H9 (cell line): ENCODE data around the gene MLST8. TPM values are rescaled to one million over a fixed set of nuclear protein-coding genes. Genes with fewer than 3 reads are reported as not detected.

ENCODE experiments used
- DNase-seq: peaks from one replicate; pipeline ENCODE4 v3.0.0-alpha.2; 2017
- H2AFZ ChIP-seq: one replicate; pipeline ENCODE4 v1.6.1; 2013; ENCODE audit warnings: mild to moderate bottlenecking, low read length, control low read depth, moderate library complexity
- H2AK5ac ChIP-seq: 2 replicates; pipeline ENCODE4 v1.6.1; 2013; ENCODE audit warnings: low read length, control low read depth, mixed read lengths; ENCODE audit not compliant: insufficient read length
- H2BK120ac ChIP-seq: one replicate; pipeline ENCODE4 v1.6.1; 2013; ENCODE audit warnings: low read depth, mild to moderate bottlenecking, low read length, control low read depth, inconsistent platforms; ENCODE audit not compliant: poor library complexity, severe bottlenecking
- H2BK12ac ChIP-seq: 2 replicates; pipeline ENCODE4 v1.6.1; 2013; ENCODE audit warnings: low read length, control low read depth, mixed read lengths, low read depth; ENCODE audit not compliant: insufficient read length
- H2BK15ac ChIP-seq: 2 replicates; pipeline ENCODE4 v1.6.1; 2013; ENCODE audit warnings: low read depth, low read length, control low read depth
- H2BK20ac ChIP-seq: one replicate; pipeline ENCODE4 v1.6.1; 2013; ENCODE audit warnings: low read depth, mild to moderate bottlenecking, low read length, control low read depth, inconsistent platforms; ENCODE audit not compliant: poor library complexity, severe bottlenecking
- H2BK5ac ChIP-seq: 2 replicates; pipeline ENCODE4 v1.6.1; 2013; ENCODE audit warnings: low read length, control low read depth, mixed read lengths; ENCODE audit not compliant: insufficient read length
- H3K14ac ChIP-seq: 2 replicates; pipeline ENCODE4 v1.6.1; 2013; ENCODE audit warnings: low read length, control low read depth; ENCODE audit not compliant: insufficient read depth
- H3K18ac ChIP-seq: 2 replicates; pipeline ENCODE4 v1.6.1; 2013; ENCODE audit warnings: low read depth, mild to moderate bottlenecking, mixed read lengths, low read length, control low read depth; ENCODE audit not compliant: insufficient read length
- H3K23ac ChIP-seq: 2 replicates; pipeline ENCODE4 v1.6.1; 2013; ENCODE audit warnings: low read length, control low read depth, mixed read lengths, low read depth; ENCODE audit not compliant: insufficient read length
- H3K23me2 ChIP-seq: 2 replicates; pipeline ENCODE4 v1.6.1; 2013; ENCODE audit warnings: low read depth, mild to moderate bottlenecking, mixed read lengths, low read length, control low read depth; ENCODE audit not compliant: insufficient read length, poor library complexity, severe bottlenecking
- H3K27ac ChIP-seq: 2 replicates; pipeline ENCODE4 v1.5.1; 2013; ENCODE audit warnings: low read length, control low read depth, mixed read lengths, low read depth; ENCODE audit not compliant: insufficient read length
- H3K27me3 ChIP-seq: 2 replicates; pipeline ENCODE4 v1.6.1; 2013; ENCODE audit warnings: low read length, control low read depth, inconsistent platforms; ENCODE audit not compliant: insufficient read depth
- H3K4ac ChIP-seq: 2 replicates; pipeline ENCODE4 v1.6.1; 2013; ENCODE audit warnings: low read depth, mild to moderate bottlenecking, control low read depth, inconsistent platforms, low read length, moderate library complexity
- H3K4me1 ChIP-seq: 2 replicates; pipeline ENCODE4 v1.6.1; 2013; ENCODE audit warnings: low read length, control low read depth, inconsistent platforms; ENCODE audit not compliant: insufficient read depth
- H3K4me2 ChIP-seq: 2 replicates; pipeline ENCODE4 v1.6.1; 2013; ENCODE audit warnings: low read length, control low read depth, mixed read lengths; ENCODE audit not compliant: insufficient read length, insufficient read depth
- H3K56ac ChIP-seq: 2 replicates; pipeline ENCODE4 v1.6.1; 2013; ENCODE audit warnings: low read depth, mild to moderate bottlenecking, mixed read lengths, low read length, control low read depth; ENCODE audit not compliant: insufficient read length
- H3K79me1 ChIP-seq: 2 replicates; pipeline ENCODE4 v1.6.1; 2013; ENCODE audit warnings: low read depth, mild to moderate bottlenecking, moderate library complexity, low read length, control low read depth, inconsistent platforms; ENCODE audit not compliant: insufficient read depth, poor library complexity, severe bottlenecking
- H3K79me2 ChIP-seq: 2 replicates; pipeline ENCODE4 v1.6.1; 2013; ENCODE audit warnings: low read length, control low read depth, inconsistent platforms; ENCODE audit not compliant: insufficient read depth
- H3K9ac ChIP-seq: 2 replicates; pipeline ENCODE4 v1.6.1; 2013; ENCODE audit warnings: low read length, control low read depth, mixed read lengths; ENCODE audit not compliant: insufficient read length; ENCODE audit errors: extremely low read depth
- H3K9me3 ChIP-seq: one replicate; pipeline ENCODE4 v1.6.1; 2013; ENCODE audit warnings: low read depth, low read length, inconsistent platforms; ENCODE audit not compliant: control insufficient read depth
- H3T11ph ChIP-seq: one replicate; pipeline ENCODE4 v1.6.1; 2013; ENCODE audit warnings: mild to moderate bottlenecking, low read length, control low read depth, inconsistent platforms
- H4K20me1 ChIP-seq: one replicate; pipeline ENCODE4 v1.6.1; 2013; ENCODE audit not compliant: control insufficient read depth, insufficient read length, insufficient read depth
- H4K5ac ChIP-seq: 2 replicates; pipeline ENCODE4 v1.6.1; 2013; ENCODE audit warnings: low read depth, mild to moderate bottlenecking, mixed read lengths, low read length, control low read depth; ENCODE audit not compliant: insufficient read length
- H4K8ac ChIP-seq: replicated peaks from 2 replicates; pipeline ENCODE4 v1.6.1; 2013; ENCODE audit warnings: low read length, control low read depth, mixed read lengths, low read depth; ENCODE audit not compliant: insufficient read length
- H4K91ac ChIP-seq: 2 replicates; pipeline ENCODE4 v1.6.1; 2013; ENCODE audit warnings: low read depth, mild to moderate bottlenecking, moderate library complexity, mixed read lengths, low read length, control low read depth; ENCODE audit not compliant: insufficient read length
- H3K27ac Mint-ChIP-seq, 3 experiments: 2 replicates in 2 of 3; 3 replicates in 1 of 3; pipeline ENCODE4 v1.8.0; 2020 to 2021; ENCODE audit warnings: mixed read lengths in 3 of 3, mild to moderate bottlenecking in 1 of 3, moderate library complexity in 1 of 3
- H3K27me3 Mint-ChIP-seq: 2 replicates; pipeline ENCODE4 v1.8.0; 2021; ENCODE audit warnings: low read depth, mild to moderate bottlenecking, moderate library complexity, mixed read lengths
- H3K36me3 Mint-ChIP-seq, 3 experiments: 2 replicates in 2 of 3; 3 replicates in 1 of 3; pipeline ENCODE4 v1.8.0; 2020 to 2021; ENCODE audit warnings: low read depth in 3 of 3, mixed read lengths in 3 of 3; ENCODE audit not compliant: insufficient read depth in 1 of 3
- H3K4me1 Mint-ChIP-seq, 2 experiments: 2 replicates each; pipeline ENCODE4 v1.8.0; 2020; ENCODE audit warnings: mixed read lengths in 2 of 2
- H3K4me3 Mint-ChIP-seq, 2 experiments: 2 replicates in 1 of 2; 3 replicates in 1 of 2; pipeline ENCODE4 v1.8.0; 2020 to 2021; ENCODE audit warnings: mild to moderate bottlenecking in 2 of 2, mixed read lengths in 2 of 2, moderate library complexity in 1 of 2
- H3K9me3 Mint-ChIP-seq, 2 experiments: 2 replicates in 1 of 2; 3 replicates in 1 of 2; pipeline ENCODE4 v1.8.0; 2020; ENCODE audit warnings: mild to moderate bottlenecking in 2 of 2, mixed read lengths in 2 of 2, moderate library complexity in 1 of 2
- CTCF ChIP-seq: fragments of 200-600 bp; sonication (generic); conservative IDR thresholded peaks from 3 replicates; pipeline ENCODE4 v1.8.0; 2021; ENCODE audit warnings: antibody characterized with exemption, mild to moderate bottlenecking
- WGBS: extraction: QIAGEN DNeasy Blood & Tissue Kit; methylation state at CpG from one replicate; pipeline ENCODE4 v1.1.7; 2013; ENCODE audit warnings: missing lambda C conversion rate, low lambda C conversion rate, mixed read lengths; ENCODE audit not compliant: insufficient read length; ENCODE audit errors: extremely low coverage; 5-methylcytosine and 5-hydroxymethylcytosine counted together
- total RNA-seq: library from RNA; stranded (reverse); gene quantifications from 2 replicates; pipeline ENCODE4 v1.2.1, GENCODE V29; 2021

The MLST8 gene
- total RNA-seq, 1 experiment from 2014 or later: 74.5 TPM

- Mint-ChIP-seq H3K9me3 (no peaks in the 10 kb centered on the region; a peak in 1 of 5 replicates), H3K4me3 (no peak overlapping the region), H3K27ac (no peak overlapping the region), H3K36me3 (peaks cover 4 to 37% (median 16%) of the 10 kb centered on the region in 3 experiments; a peak in 5 of 7 replicates), H3K4me1 (peaks cover 0 to 3% of the 10 kb centered on the region in 2 experiments; a peak in 1 of 4 replicates), H3K27me3 (peaks cover 16% of the 10 kb centered on the region)
- no peak overlapping the region for H2BK120ac ChIP-seq
- H3K4me1 ChIP-seq: no peaks in the 10 kb centered on the region
- H2AK5ac ChIP-seq: no peak overlapping the region
- H4K8ac ChIP-seq: no peak overlapping the region
- H3K27me3 ChIP-seq: peaks cover 2% of the 10 kb centered on the region; the same call in 1 of the 2 replicates
- H3T11ph ChIP-seq: no peak overlapping the region
- no peak overlapping the region for H4K91ac ChIP-seq
- no peak overlapping the region for H3K9ac ChIP-seq
- no CpG with 5 or more reads among the region's 18 CpGs for WGBS
- no peak overlapping the region for H3K4me2 ChIP-seq
- no peaks in the 10 kb centered on the region for H4K20me1 ChIP-seq
- no peak overlapping the region for H2BK15ac ChIP-seq
- H3K23me2 ChIP-seq: peaks cover 13% of the 10 kb centered on the region
- H3K9me3 ChIP-seq: no peaks in the 10 kb centered on the region
- no peaks in the 10 kb centered on the region for H3K79me2 ChIP-seq
- H3K79me1 ChIP-seq: no peaks in the 10 kb centered on the region
- H2AFZ ChIP-seq: no peak overlapping the region
- DNase-seq: no peak
- H3K14ac ChIP-seq: no peak overlapping the region
- TF ChIP-seq CTCF: no peak
- no peak overlapping the region for H2BK5ac ChIP-seq
- H3K27ac ChIP-seq: no peak overlapping the region
- H2BK20ac ChIP-seq: no peak overlapping the region
- no peak overlapping the region for H2BK12ac ChIP-seq
- no peak overlapping the region for H3K23ac ChIP-seq
- H3K4ac ChIP-seq: no peak overlapping the region
- no peak overlapping the region for H3K56ac ChIP-seq
- no peak overlapping the region for H3K18ac ChIP-seq
- H4K5ac ChIP-seq: no peak overlapping the region
These were observed 33.0 kb downstream of the MLST8 start for GRCh38 chr16:2238150-2238837.
